Measurements from ENCODE around the gene TRIM24.

TRIM24 gene

GRCh38 chr7:138575897-138576428, 115.9 kb downstream of the TRIM24 start:
- H3K4me3 ChIP-seq (ENCODE audit: low read depth, low read length), result no peak overlapping the region
- DNase-seq (ENCODE audit: low read depth), result no peak
- TF ChIP-seq CTCF (IDR thresholded peaks at IDR 0.05; ENCODE audit: insufficient read depth, low read depth, low read length, missing control alignments), result no peak

- no peak for TF ChIP-seq CTCF (IDR thresholded peaks at IDR 0.05; ENCODE audit: insufficient read depth, low read depth, low read length, missing control alignments)
- DNase-seq (ENCODE audit: low read depth), result no peak
- H3K4me3 ChIP-seq (ENCODE audit: low read depth, low read length), result no peak overlapping the region
These were observed 119.1 kb downstream of the TRIM24 start for GRCh38 chr7:138579136-138579535.

- TF ChIP-seq CTCF (IDR thresholded peaks at IDR 0.05; ENCODE audit: insufficient read depth, low read depth, low read length, missing control alignments), result no peak
- no peak for DNase-seq (ENCODE audit: low read depth)
- no peak overlapping the region for H3K4me3 ChIP-seq (ENCODE audit: low read depth, low read length)
These were observed 119.6 kb downstream of the TRIM24 start for GRCh38 chr7:138579671-138580070.

GRCh38 chr7:138581065-138581464, 121.0 kb downstream of the TRIM24 start:
- DNase-seq (ENCODE audit: low read depth), result no peak
- no peak for TF ChIP-seq CTCF (IDR thresholded peaks at IDR 0.05; ENCODE audit: insufficient read depth, low read depth, low read length, missing control alignments)
- H3K4me3 ChIP-seq (ENCODE audit: low read depth, low read length), result no peak overlapping the region

- no peak for TF ChIP-seq CTCF (IDR thresholded peaks at IDR 0.05; ENCODE audit: insufficient read depth, low read depth, low read length, missing control alignments)
- H3K4me3 ChIP-seq (ENCODE audit: low read depth, low read length), result no peak overlapping the region
- DNase-seq (ENCODE audit: low read depth), result no peak
These were observed 124.2 kb downstream of the TRIM24 start for GRCh38 chr7:138584283-138584682.

- no peak for DNase-seq (ENCODE audit: low read depth)
- TF ChIP-seq CTCF (IDR thresholded peaks at IDR 0.05; ENCODE audit: insufficient read depth, low read depth, low read length, missing control alignments), result no peak
- H3K4me3 ChIP-seq (ENCODE audit: low read depth, low read length), result no peak overlapping the region
These were observed 124.6 kb downstream of the TRIM24 start for GRCh38 chr7:138584696-138585095.

- TF ChIP-seq CTCF (IDR thresholded peaks at IDR 0.05; ENCODE audit: insufficient read depth, low read depth, low read length, missing control alignments), result no peak
- H3K4me3 ChIP-seq (ENCODE audit: low read depth, low read length), result no peak overlapping the region
- DNase-seq (ENCODE audit: low read depth), result no peak
These were observed 125.4 kb downstream of the TRIM24 start for GRCh38 chr7:138585283-138585993.
